ENCODE data around the gene TFPI. TPM values are rescaled to one million over a fixed set of nuclear protein-coding genes. Genes with fewer than 3 reads are reported as not detected.

Gene TFPI
- total RNA-seq, 4 donors from 2014 or later = 68.9 to 219 (median 108) TPM

GRCh38 chr2:187529248-187529976 lies 24.8 kb downstream of the TFPI start:
- TF ChIP-seq, protein P1, sequence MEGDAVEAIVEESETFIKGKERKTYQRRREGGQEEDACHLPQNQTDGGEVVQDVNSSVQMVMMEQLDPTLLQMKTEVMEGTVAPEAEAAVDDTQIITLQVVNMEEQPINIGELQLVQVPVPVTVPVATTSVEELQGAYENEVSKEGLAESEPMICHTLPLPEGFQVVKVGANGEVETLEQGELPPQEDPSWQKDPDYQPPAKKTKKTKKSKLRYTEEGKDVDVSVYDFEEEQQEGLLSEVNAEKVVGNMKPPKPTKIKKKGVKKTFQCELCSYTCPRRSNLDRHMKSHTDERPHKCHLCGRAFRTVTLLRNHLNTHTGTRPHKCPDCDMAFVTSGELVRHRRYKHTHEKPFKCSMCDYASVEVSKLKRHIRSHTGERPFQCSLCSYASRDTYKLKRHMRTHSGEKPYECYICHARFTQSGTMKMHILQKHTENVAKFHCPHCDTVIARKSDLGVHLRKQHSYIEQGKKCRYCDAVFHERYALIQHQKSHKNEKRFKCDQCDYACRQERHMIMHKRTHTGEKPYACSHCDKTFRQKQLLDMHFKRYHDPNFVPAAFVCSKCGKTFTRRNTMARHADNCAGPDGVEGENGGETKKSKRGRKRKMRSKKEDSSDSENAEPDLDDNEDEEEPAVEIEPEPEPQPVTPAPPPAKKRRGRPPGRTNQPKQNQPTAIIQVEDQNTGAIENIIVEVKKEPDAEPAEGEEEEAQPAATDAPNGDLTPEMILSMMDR (IDR thresholded peaks at IDR 0.05; ENCODE audit: low read depth) = no peak

- TF ChIP-seq, protein P1 (IDR thresholded peaks at IDR 0.05; ENCODE audit: low read depth) = no peak
Observed at GRCh38 chr2:187528042-187528441, 26.2 kb downstream of the TFPI start.

DNA sequence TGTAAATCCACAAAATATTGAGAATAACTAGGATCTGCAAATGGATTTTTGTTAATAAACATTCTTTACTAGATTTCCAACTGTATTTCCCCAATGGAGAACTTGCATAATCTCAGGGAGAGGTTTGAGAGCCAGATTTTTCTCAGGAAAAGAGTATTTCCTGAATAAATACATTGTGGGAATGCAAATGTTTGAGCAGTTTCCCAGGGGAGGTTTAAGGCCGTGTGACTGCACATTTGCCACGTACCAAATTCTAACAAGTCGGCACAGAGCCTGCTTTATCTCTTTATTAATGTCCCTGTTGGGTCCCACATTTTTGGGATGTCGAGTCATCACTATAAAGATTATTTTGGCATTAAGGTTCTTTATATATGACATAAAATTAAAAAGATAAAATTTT lies 27.0 kb downstream of the TFPI start:
- TF ChIP-seq, protein P1 (IDR thresholded peaks at IDR 0.05; ENCODE audit: low read depth) = no peak

DNA sequence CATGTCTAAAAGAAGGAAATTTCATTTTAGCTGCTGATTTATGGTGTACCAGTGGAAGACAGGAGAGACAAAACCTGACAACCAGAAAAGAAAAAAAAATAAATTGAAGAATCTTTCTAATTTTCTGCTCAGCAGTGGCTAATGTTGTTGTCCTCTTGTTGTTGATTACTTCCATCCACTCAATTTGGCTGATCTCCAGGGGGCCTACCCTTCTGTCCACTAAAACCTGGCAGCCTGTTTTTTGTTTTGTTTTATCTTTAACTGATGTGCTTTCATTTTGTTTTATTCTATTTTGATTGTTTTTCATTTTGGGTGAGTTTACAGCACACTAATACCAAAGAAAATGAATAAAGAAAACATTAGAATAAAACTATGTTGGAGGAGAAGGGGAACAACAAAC lies 27.4 kb downstream of the TFPI start:
- TF ChIP-seq, protein P1 (IDR thresholded peaks at IDR 0.05; ENCODE audit: low read depth) = no peak

DNA sequence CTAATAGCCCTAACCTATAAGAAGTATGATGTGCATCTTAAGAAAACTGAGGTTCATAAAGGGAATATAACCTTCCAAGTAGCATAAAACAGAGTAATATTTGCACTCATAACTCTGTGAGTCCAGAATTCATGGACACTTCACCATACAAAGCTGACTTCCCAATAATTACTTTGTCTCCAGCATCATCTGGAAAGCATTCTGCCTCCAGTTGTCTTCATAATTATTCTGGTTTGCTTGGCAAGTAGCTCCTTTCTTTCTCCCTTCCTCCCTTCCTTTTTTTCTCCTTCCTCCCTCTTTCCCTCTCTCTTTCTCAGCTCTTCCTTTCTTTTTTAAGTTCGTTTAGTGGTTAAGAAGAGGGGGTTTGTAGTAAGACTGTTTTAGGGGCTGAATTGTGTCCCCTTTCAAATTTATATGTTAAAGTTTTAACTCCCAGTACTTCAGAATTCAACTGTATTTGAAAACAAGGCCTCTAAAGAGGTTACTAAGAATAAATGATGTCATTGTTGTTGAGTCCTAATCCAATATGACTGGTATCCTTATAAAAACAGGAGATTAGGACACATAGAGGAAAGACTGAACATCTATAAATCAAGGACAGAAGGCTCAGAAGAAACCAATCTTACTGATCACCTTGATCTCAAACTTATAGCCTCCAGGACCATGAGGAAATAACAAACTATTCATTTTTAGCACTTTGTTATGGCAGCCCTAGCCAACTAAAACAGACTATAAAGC lies 28.9 kb downstream of the TFPI start:
- TF ChIP-seq, protein P1 (IDR thresholded peaks at IDR 0.05; ENCODE audit: low read depth) = no peak

DNA sequence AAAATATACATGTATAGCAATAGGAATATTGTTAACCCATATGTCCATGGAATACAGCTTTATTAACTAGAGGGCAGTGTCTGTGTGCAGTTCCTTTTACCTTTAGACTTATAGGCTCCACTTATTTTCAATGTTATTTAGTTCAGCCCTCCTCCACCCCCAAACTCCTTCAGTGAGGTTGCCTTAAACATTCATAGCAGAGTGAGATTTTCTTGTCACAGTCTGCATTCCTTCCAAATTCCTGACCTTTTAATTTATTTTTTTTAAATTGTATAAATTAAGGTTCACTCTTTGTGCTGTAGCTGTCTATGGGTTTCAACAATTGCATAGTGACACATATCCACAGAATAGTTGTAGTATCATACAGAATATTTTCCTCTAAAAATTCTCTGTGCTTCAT lies 30.9 kb downstream of the TFPI start:
- TF ChIP-seq, protein P1 (IDR thresholded peaks at IDR 0.05; ENCODE audit: low read depth) = no peak

DNA sequence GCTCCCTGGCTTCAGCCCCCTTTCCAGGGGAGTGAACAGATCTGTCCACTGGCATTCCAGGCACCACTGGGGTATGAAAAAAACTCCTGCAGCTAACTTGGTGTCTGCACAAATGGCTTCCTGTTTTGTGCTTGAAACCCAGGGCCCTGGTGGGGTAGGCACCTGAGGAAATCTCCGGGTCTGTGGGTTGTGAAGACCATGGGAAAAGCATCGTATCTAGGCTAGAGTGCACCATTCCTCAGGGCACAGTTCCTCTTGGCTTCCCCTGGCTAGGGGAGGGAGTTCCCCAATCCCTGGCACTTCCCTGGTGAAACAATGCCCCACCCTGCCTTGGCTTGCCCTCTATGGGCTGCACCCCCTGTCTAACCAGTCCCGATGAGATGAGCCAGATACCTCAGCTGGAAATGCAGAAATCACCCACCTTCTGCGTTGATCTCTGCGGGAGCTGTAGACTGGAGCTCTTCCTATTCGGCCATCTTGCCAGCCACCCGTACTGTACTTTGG lies 34.1 kb downstream of the TFPI start:
- TF ChIP-seq, protein P1 (IDR thresholded peaks at IDR 0.05; ENCODE audit: low read depth) = no peak

All from subcutaneous adipose tissue (tissue), 4 donors.